WTC11 (cell line): Measurements from ENCODE around the gene LRRC28. TPM values are rescaled to one million over a fixed set of nuclear protein-coding genes. Genes with fewer than 3 reads are reported as not detected.

Experiments used
- ATAC-seq: fragments of 200-7000 bp; cut with Tn5 transposase; 2 replicates; pipeline ENCODE4 v1.10.0; 2021; ENCODE audit warnings: mild to moderate bottlenecking, moderate library complexity
- CTCF ChIA-PET: fragments of 300-600 bp; sonication (Branson Sonifier 250); formaldehyde crosslinking; loops from one replicate; lab custom pipeline; 2021; ENCODE audit warnings: antibody characterized with exemption; lab: Charles Lee
- POLR2A ChIA-PET: fragments of 350-600 bp; sonication (Branson Sonifier 250); formaldehyde crosslinking; loops from one replicate; lab custom pipeline; 2021; ENCODE audit warnings: antibody characterized with exemption; lab: Charles Lee
- DNase-seq: peaks from one replicate; pipeline ENCODE4 v3.0.0; 2021; ENCODE audit warnings: low spot score
- H3K27ac Mint-ChIP-seq: 2 replicates; pipeline ENCODE4 v1.8.0; 2021; ENCODE audit warnings: mixed read lengths
- H3K27me3 Mint-ChIP-seq: 2 replicates; pipeline ENCODE4 v1.8.0; 2021; ENCODE audit warnings: low read depth, mild to moderate bottlenecking, moderate library complexity, mixed read lengths
- H3K36me3 Mint-ChIP-seq: 2 replicates; pipeline ENCODE4 v1.8.0; 2021; ENCODE audit warnings: mixed read lengths
- H3K4me1 Mint-ChIP-seq: 2 replicates; pipeline ENCODE4 v1.8.0; 2022; ENCODE audit warnings: mixed read lengths
- H3K4me3 Mint-ChIP-seq: 2 replicates; pipeline ENCODE4 v1.8.0; 2021; ENCODE audit warnings: mild to moderate bottlenecking, moderate library complexity, mixed read lengths
- H3K9me3 Mint-ChIP-seq: 2 replicates; pipeline ENCODE4 v1.8.0; 2021; ENCODE audit warnings: mixed read lengths
- ELF4 ChIP-seq: sonication (generic); formaldehyde crosslinking; IDR thresholded peaks from 2 replicates; pipeline ENCODE4 v1.8.1; 2022; ENCODE audit warnings: low read depth, mild to moderate bottlenecking, moderate library complexity, missing genetic modification reagents
- GRHL2 ChIP-seq: fragments of 250-450 bp; sonication (Bioruptor Pico); IDR thresholded peaks from 2 replicates; pipeline ENCODE4 v1.8.0; 2022; ENCODE audit warnings: mild to moderate bottlenecking, moderate library complexity; ENCODE audit not compliant: insufficient replicate concordance, severe bottlenecking
- KAT7 ChIP-seq: sonication (generic); formaldehyde crosslinking; IDR thresholded peaks from 2 replicates; pipeline ENCODE4 v1.8.1; 2023; ENCODE audit warnings: missing genetic modification reagents, mild to moderate bottlenecking, borderline replicate concordance
- NR3C1 ChIP-seq: sonication (generic); formaldehyde crosslinking; conservative IDR thresholded peaks from 2 replicates; pipeline ENCODE4 v1.8.1; 2023; ENCODE audit warnings: low read depth, mild to moderate bottlenecking, missing genetic modification reagents
- PRRX2 ChIP-seq: fragments of 250-450 bp; sonication (Bioruptor Pico); IDR thresholded peaks from 2 replicates; pipeline ENCODE4 v1.8.0; 2021; ENCODE audit warnings: mild to moderate bottlenecking
- RORB ChIP-seq: fragments of 250-450 bp; sonication (Bioruptor Pico); IDR thresholded peaks from 2 replicates; pipeline ENCODE4 v1.9.0; 2021; ENCODE audit warnings: mild to moderate bottlenecking
- SMAD3 ChIP-seq: sonication (generic); formaldehyde crosslinking; IDR thresholded peaks from 2 replicates; pipeline ENCODE4 v1.8.0; 2022; ENCODE audit warnings: missing genetic modification reagents, mild to moderate bottlenecking, borderline replicate concordance
- SOX15 ChIP-seq: fragments of 250-450 bp; sonication (Bioruptor Pico); IDR thresholded peaks from 2 replicates; pipeline ENCODE4 v1.9.0; 2021; ENCODE audit warnings: mild to moderate bottlenecking
- TP53 ChIP-seq: sonication (generic); formaldehyde crosslinking; IDR thresholded peaks from 2 replicates; pipeline ENCODE4 v1.8.1; 2023; ENCODE audit warnings: mild to moderate bottlenecking, missing genetic modification reagents
- ZNF263 ChIP-seq: sonication (generic); formaldehyde crosslinking; IDR thresholded peaks from 2 replicates; pipeline ENCODE4 v1.8.1; 2022; ENCODE audit warnings: low read depth, mild to moderate bottlenecking, moderate library complexity, missing genetic modification reagents
- total RNA-seq: library from RNA; stranded (reverse); gene quantifications from 3 replicates; pipeline ENCODE4 v1.2.3, GENCODE V29; 2021
- TF ChIP-seq, protein P1 (sequence below): sonication (generic); formaldehyde crosslinking; IDR thresholded peaks from 2 replicates; pipeline ENCODE4 v1.8.0; 2022; ENCODE audit warnings: missing genetic modification reagents
- TF ChIP-seq, protein P2 (sequence below): sonication (generic); formaldehyde crosslinking; IDR thresholded peaks from 2 replicates; pipeline ENCODE4 v1.8.0; 2022; ENCODE audit warnings: mild to moderate bottlenecking, missing genetic modification reagents
- TF ChIP-seq, protein P3 (sequence below): sonication (generic); formaldehyde crosslinking; IDR thresholded peaks from 2 replicates; pipeline ENCODE4 v1.8.0; 2022; ENCODE audit warnings: mild to moderate bottlenecking, missing genetic modification reagents
- TF ChIP-seq, protein P4 (sequence below): sonication (generic); formaldehyde crosslinking; IDR thresholded peaks from 2 replicates; pipeline ENCODE4 v1.8.1; 2022; ENCODE audit warnings: low read depth, mild to moderate bottlenecking, moderate library complexity, missing genetic modification reagents, borderline replicate concordance
- TF ChIP-seq, protein P5 (sequence below): sonication (generic); formaldehyde crosslinking; IDR thresholded peaks from 2 replicates; pipeline ENCODE4 v1.8.1; 2022; ENCODE audit warnings: missing genetic modification reagents, borderline replicate concordance
- TF ChIP-seq, protein P6 (sequence below): fragments of 250-450 bp; sonication (Bioruptor Pico); IDR thresholded peaks from 2 replicates; pipeline ENCODE4 v1.8.0; 2021; ENCODE audit warnings: mild to moderate bottlenecking
- TF ChIP-seq, protein P7 (sequence below): sonication (generic); formaldehyde crosslinking; IDR thresholded peaks from 2 replicates; pipeline ENCODE4 v1.8.1; 2023; ENCODE audit warnings: mild to moderate bottlenecking, missing genetic modification reagents
- TF ChIP-seq, protein P8 (sequence below): sonication (generic); formaldehyde crosslinking; IDR thresholded peaks from 2 replicates; pipeline ENCODE4 v1.8.0; 2023; ENCODE audit warnings: missing genetic modification reagents
- TF ChIP-seq, protein P9 (sequence below): sonication (generic); formaldehyde crosslinking; IDR thresholded peaks from 2 replicates; pipeline ENCODE4 v1.8.0; 2023; ENCODE audit warnings: missing genetic modification reagents, mild to moderate bottlenecking, borderline replicate concordance

Gene LRRC28
- total RNA-seq, 1 experiment from 2014 or later, result 18.4 TPM

DNA sequence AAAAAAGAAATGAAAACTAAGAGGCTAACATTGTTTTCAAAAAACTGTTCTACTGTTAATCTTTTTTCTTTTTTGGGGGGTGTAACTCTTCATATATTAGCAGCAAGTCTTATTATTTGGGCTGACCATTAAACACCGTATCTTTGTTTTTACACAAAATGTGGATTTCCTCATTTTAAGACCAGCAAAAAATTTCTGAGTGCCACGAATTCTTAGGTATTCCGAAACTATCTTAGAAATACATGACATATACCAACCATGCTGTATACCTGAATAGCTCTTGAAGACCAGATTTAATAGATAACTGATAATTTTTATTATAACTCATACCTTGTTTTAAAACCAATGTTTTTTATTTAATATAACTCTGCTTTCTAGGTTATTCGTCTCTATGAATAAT, 1.3 kb upstream of the LRRC28 start:
- 0 out of 2 replicates have a peak overlapping the region, but pooled peaks have one; percentile 43 for H3K27ac Mint-ChIP-seq
- H3K4me3 Mint-ChIP-seq, result no peak overlapping the region
- ChIA-PET POLR2A (no interaction called here), CTCF (interaction anchor here (0.5 kb wide), 1 partner anchor 13 kb away, joined by 4 read pairs; no protein-coding TSS in a partner anchor)
- H3K27me3 Mint-ChIP-seq, result no peaks in the 10 kb centered on the region
- DNase-seq (no peak), ATAC-seq (no peak)
- peaks cover 25% of the 10 kb centered on the region for H3K4me1 Mint-ChIP-seq
- H3K36me3 Mint-ChIP-seq, result no peaks in the 10 kb centered on the region
- H3K9me3 Mint-ChIP-seq, result no peaks in the 10 kb centered on the region
- TF ChIP-seq TP53 (CRISPR knock-in tag) (no peak), PRRX2 (CRISPR knock-in tag) (no peak), SMAD3 (CRISPR knock-in tag) (no peak), KAT7 (CRISPR knock-in tag) (no peak), RORB (CRISPR knock-in tag) (no peak), SOX15 (CRISPR knock-in tag) (no peak), GRHL2 (CRISPR knock-in tag) (no peak), ELF4 (CRISPR knock-in tag) (no peak), ZNF263 (CRISPR knock-in tag) (no peak), NR3C1 (CRISPR knock-in tag) (no peak)
- TF ChIP-seq, protein P1, sequence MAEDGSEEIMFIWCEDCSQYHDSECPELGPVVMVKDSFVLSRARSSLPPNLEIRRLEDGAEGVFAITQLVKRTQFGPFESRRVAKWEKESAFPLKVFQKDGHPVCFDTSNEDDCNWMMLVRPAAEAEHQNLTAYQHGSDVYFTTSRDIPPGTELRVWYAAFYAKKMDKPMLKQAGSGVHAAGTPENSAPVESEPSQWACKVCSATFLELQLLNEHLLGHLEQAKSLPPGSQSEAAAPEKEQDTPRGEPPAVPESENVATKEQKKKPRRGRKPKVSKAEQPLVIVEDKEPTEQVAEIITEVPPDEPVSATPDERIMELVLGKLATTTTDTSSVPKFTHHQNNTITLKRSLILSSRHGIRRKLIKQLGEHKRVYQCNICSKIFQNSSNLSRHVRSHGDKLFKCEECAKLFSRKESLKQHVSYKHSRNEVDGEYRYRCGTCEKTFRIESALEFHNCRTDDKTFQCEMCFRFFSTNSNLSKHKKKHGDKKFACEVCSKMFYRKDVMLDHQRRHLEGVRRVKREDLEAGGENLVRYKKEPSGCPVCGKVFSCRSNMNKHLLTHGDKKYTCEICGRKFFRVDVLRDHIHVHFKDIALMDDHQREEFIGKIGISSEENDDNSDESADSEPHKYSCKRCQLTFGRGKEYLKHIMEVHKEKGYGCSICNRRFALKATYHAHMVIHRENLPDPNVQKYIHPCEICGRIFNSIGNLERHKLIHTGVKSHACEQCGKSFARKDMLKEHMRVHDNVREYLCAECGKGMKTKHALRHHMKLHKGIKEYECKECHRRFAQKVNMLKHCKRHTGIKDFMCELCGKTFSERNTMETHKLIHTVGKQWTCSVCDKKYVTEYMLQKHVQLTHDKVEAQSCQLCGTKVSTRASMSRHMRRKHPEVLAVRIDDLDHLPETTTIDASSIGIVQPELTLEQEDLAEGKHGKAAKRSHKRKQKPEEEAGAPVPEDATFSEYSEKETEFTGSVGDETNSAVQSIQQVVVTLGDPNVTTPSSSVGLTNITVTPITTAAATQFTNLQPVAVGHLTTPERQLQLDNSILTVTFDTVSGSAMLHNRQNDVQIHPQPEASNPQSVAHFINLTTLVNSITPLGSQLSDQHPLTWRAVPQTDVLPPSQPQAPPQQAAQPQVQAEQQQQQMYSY (CRISPR knock-in tag), result no peak
- TF ChIP-seq, protein P2, sequence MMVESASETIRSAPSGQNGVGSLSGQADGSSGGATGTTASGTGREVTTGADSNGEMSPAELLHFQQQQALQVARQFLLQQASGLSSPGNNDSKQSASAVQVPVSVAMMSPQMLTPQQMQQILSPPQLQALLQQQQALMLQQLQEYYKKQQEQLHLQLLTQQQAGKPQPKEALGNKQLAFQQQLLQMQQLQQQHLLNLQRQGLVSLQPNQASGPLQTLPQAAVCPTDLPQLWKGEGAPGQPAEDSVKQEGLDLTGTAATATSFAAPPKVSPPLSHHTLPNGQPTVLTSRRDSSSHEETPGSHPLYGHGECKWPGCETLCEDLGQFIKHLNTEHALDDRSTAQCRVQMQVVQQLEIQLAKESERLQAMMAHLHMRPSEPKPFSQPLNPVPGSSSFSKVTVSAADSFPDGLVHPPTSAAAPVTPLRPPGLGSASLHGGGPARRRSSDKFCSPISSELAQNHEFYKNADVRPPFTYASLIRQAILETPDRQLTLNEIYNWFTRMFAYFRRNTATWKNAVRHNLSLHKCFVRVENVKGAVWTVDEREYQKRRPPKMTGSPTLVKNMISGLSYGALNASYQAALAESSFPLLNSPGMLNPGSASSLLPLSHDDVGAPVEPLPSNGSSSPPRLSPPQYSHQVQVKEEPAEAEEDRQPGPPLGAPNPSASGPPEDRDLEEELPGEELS (CRISPR knock-in tag), result no peak
- TF ChIP-seq, protein P3, sequence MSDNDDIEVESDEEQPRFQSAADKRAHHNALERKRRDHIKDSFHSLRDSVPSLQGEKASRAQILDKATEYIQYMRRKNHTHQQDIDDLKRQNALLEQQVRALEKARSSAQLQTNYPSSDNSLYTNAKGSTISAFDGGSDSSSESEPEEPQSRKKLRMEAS (CRISPR knock-in tag), result no peak
- TF ChIP-seq, protein P4, sequence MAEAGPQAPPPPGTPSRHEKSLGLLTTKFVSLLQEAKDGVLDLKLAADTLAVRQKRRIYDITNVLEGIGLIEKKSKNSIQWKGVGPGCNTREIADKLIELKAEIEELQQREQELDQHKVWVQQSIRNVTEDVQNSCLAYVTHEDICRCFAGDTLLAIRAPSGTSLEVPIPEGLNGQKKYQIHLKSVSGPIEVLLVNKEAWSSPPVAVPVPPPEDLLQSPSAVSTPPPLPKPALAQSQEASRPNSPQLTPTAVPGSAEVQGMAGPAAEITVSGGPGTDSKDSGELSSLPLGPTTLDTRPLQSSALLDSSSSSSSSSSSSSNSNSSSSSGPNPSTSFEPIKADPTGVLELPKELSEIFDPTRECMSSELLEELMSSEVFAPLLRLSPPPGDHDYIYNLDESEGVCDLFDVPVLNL (CRISPR knock-in tag), result no peak
- TF ChIP-seq, protein P5, sequence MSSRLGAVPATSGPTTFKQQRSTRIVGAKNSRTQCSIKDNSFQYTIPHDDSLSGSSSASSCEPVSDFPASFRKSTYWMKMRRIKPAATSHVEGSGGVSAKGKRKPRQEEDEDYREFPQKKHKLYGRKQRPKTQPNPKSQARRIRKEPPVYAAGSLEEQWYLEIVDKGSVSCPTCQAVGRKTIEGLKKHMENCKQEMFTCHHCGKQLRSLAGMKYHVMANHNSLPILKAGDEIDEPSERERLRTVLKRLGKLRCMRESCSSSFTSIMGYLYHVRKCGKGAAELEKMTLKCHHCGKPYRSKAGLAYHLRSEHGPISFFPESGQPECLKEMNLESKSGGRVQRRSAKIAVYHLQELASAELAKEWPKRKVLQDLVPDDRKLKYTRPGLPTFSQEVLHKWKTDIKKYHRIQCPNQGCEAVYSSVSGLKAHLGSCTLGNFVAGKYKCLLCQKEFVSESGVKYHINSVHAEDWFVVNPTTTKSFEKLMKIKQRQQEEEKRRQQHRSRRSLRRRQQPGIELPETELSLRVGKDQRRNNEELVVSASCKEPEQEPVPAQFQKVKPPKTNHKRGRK, result no peak
- TF ChIP-seq, protein P6, sequence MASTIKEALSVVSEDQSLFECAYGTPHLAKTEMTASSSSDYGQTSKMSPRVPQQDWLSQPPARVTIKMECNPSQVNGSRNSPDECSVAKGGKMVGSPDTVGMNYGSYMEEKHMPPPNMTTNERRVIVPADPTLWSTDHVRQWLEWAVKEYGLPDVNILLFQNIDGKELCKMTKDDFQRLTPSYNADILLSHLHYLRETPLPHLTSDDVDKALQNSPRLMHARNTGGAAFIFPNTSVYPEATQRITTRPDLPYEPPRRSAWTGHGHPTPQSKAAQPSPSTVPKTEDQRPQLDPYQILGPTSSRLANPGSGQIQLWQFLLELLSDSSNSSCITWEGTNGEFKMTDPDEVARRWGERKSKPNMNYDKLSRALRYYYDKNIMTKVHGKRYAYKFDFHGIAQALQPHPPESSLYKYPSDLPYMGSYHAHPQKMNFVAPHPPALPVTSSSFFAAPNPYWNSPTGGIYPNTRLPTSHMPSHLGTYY (CRISPR knock-in tag), result no peak
- TF ChIP-seq, protein P7, sequence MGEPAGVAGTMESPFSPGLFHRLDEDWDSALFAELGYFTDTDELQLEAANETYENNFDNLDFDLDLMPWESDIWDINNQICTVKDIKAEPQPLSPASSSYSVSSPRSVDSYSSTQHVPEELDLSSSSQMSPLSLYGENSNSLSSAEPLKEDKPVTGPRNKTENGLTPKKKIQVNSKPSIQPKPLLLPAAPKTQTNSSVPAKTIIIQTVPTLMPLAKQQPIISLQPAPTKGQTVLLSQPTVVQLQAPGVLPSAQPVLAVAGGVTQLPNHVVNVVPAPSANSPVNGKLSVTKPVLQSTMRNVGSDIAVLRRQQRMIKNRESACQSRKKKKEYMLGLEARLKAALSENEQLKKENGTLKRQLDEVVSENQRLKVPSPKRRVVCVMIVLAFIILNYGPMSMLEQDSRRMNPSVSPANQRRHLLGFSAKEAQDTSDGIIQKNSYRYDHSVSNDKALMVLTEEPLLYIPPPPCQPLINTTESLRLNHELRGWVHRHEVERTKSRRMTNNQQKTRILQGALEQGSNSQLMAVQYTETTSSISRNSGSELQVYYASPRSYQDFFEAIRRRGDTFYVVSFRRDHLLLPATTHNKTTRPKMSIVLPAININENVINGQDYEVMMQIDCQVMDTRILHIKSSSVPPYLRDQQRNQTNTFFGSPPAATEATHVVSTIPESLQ, result no peak
- TF ChIP-seq, protein P8, sequence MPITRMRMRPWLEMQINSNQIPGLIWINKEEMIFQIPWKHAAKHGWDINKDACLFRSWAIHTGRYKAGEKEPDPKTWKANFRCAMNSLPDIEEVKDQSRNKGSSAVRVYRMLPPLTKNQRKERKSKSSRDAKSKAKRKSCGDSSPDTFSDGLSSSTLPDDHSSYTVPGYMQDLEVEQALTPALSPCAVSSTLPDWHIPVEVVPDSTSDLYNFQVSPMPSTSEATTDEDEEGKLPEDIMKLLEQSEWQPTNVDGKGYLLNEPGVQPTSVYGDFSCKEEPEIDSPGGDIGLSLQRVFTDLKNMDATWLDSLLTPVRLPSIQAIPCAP, result no peak
- TF ChIP-seq, protein P9, sequence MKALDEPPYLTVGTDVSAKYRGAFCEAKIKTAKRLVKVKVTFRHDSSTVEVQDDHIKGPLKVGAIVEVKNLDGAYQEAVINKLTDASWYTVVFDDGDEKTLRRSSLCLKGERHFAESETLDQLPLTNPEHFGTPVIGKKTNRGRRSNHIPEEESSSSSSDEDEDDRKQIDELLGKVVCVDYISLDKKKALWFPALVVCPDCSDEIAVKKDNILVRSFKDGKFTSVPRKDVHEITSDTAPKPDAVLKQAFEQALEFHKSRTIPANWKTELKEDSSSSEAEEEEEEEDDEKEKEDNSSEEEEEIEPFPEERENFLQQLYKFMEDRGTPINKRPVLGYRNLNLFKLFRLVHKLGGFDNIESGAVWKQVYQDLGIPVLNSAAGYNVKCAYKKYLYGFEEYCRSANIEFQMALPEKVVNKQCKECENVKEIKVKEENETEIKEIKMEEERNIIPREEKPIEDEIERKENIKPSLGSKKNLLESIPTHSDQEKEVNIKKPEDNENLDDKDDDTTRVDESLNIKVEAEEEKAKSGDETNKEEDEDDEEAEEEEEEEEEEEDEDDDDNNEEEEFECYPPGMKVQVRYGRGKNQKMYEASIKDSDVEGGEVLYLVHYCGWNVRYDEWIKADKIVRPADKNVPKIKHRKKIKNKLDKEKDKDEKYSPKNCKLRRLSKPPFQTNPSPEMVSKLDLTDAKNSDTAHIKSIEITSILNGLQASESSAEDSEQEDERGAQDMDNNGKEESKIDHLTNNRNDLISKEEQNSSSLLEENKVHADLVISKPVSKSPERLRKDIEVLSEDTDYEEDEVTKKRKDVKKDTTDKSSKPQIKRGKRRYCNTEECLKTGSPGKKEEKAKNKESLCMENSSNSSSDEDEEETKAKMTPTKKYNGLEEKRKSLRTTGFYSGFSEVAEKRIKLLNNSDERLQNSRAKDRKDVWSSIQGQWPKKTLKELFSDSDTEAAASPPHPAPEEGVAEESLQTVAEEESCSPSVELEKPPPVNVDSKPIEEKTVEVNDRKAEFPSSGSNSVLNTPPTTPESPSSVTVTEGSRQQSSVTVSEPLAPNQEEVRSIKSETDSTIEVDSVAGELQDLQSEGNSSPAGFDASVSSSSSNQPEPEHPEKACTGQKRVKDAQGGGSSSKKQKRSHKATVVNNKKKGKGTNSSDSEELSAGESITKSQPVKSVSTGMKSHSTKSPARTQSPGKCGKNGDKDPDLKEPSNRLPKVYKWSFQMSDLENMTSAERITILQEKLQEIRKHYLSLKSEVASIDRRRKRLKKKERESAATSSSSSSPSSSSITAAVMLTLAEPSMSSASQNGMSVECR (CRISPR knock-in tag), result no peak
- TF ChIP-seq, all 79 proteins: peak for 0
